ENCODE measurements around the gene ZNF207. TPM values are rescaled to one million over a fixed set of nuclear protein-coding genes. Genes with fewer than 3 reads are reported as not detected.
"Not testable (repeated sequence)": the region's sequence is repeated elsewhere in the genome, so short reads cannot be mapped to it uniquely, and the experiment has no call there.

Gene ZNF207
- total RNA-seq, 1 experiment from 2014 or later: 223 TPM

DNA sequence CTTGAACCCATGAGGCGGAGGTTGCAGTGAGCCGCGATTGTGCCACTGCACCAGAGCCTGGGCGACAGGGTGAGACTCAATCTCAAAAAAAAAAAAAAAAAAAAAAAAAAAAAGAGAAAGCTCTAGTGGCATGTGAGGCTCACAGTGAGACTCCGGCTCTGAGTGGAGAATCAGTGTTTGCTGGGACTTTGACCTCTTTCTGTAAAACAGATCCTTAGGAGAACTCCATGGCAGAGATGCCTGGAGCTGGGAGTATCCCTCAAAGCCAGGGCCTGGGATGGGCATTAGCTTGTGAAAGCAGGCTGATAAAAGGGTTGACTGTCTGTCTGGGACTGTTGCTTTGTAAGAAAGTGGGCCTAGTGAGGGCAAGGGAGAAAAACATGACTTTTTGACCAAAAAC, 46.4 kb downstream of the ZNF207 start (continued):
- TF ChIP-seq, protein P1, sequence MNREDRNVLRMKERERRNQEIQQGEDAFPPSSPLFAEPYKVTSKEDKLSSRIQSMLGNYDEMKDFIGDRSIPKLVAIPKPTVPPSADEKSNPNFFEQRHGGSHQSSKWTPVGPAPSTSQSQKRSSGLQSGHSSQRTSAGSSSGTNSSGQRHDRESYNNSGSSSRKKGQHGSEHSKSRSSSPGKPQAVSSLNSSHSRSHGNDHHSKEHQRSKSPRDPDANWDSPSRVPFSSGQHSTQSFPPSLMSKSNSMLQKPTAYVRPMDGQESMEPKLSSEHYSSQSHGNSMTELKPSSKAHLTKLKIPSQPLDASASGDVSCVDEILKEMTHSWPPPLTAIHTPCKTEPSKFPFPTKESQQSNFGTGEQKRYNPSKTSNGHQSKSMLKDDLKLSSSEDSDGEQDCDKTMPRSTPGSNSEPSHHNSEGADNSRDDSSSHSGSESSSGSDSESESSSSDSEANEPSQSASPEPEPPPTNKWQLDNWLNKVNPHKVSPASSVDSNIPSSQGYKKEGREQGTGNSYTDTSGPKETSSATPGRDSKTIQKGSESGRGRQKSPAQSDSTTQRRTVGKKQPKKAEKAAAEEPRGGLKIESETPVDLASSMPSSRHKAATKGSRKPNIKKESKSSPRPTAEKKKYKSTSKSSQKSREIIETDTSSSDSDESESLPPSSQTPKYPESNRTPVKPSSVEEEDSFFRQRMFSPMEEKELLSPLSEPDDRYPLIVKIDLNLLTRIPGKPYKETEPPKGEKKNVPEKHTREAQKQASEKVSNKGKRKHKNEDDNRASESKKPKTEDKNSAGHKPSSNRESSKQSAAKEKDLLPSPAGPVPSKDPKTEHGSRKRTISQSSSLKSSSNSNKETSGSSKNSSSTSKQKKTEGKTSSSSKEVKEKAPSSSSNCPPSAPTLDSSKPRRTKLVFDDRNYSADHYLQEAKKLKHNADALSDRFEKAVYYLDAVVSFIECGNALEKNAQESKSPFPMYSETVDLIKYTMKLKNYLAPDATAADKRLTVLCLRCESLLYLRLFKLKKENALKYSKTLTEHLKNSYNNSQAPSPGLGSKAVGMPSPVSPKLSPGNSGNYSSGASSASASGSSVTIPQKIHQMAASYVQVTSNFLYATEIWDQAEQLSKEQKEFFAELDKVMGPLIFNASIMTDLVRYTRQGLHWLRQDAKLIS (CRISPR knock-in tag; IDR thresholded peaks at IDR 0.05; ENCODE audit: borderline replicate concordance): no peak
- TF ChIP-seq, protein P2, sequence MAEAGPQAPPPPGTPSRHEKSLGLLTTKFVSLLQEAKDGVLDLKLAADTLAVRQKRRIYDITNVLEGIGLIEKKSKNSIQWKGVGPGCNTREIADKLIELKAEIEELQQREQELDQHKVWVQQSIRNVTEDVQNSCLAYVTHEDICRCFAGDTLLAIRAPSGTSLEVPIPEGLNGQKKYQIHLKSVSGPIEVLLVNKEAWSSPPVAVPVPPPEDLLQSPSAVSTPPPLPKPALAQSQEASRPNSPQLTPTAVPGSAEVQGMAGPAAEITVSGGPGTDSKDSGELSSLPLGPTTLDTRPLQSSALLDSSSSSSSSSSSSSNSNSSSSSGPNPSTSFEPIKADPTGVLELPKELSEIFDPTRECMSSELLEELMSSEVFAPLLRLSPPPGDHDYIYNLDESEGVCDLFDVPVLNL (CRISPR knock-in tag; IDR thresholded peaks at IDR 0.05; ENCODE audit: borderline replicate concordance, low read depth): no peak

DNA sequence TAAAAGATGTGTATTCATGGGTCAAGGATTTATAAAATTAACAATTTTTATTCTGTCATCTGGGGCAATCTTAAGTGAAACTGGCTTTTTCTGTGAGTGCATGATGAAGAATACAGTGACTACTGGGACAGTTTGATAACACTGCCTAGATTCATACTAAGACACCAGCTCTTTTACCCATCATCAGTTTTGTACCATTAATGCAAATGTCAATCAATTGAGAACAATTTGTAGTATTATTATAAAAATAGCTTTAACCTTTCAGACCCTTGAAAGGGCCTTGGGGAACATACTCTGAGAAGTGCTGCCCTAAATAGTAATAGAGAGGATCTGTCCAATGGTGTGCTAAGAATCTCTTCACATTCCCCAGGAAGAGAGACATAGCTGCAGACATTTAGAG, 49.0 kb downstream of the ZNF207 start:
- POLR2A ChIA-PET: no interaction called here
- no peak for ATAC-seq

DNA sequence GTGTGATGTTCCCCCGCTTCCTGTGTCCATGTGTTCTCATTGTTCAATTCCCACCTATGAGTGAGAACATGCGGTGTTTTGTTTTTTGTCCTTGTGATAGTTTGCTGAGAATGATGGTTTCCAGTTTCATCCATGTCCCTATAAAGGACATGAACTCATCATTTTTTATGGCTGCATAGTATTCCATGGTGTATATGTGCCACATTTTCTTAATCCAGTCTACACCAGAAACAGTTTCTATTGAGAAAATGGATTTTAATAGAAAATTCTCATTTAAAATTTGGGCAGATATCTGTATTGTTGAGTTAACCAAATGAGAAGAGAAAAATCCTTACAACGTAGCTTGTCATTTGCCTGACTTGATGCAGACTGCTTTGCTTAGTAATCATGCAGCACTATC, 60.1 kb downstream of the ZNF207 start:
- H3K4me3 Mint-ChIP-seq; POLR2A ChIA-PET; CTCF ChIA-PET; H3K27ac Mint-ChIP-seq; ATAC-seq; DNase-seq (ENCODE audit: low spot score); H3K9me3 Mint-ChIP-seq; H3K4me1 Mint-ChIP-seq; H3K27me3 Mint-ChIP-seq (ENCODE audit: low read depth); H3K36me3 Mint-ChIP-seq: not testable (repeated sequence)

More for the DNA sequence above, 49.0 kb downstream of the ZNF207 start:
- H3K36me3 Mint-ChIP-seq: no peaks in the 10 kb centered on the region
- CTCF ChIA-PET: interaction anchor here (1.3 to 4.4 kb wide), 2 partner anchors 45 to 146 kb away, joined by 5 to 19 read pairs; partner anchors contain the start of gene PSMD11
- H3K9me3 Mint-ChIP-seq: peaks cover 3% of the 10 kb centered on the region
- no peak overlapping the region for H3K27ac Mint-ChIP-seq
- no peak for DNase-seq (ENCODE audit: low spot score)
- H3K4me3 Mint-ChIP-seq: no peak overlapping the region
- H3K4me1 Mint-ChIP-seq: no peaks in the 10 kb centered on the region
- no peaks in the 10 kb centered on the region for H3K27me3 Mint-ChIP-seq (ENCODE audit: low read depth)
- TF ChIP-seq ZNF219 (CRISPR knock-in tag; IDR thresholded peaks at IDR 0.05; ENCODE audit: borderline replicate concordance): no peak
- no peak for TF ChIP-seq HMGA2 (CRISPR knock-in tag; IDR thresholded peaks at IDR 0.05)
- TF ChIP-seq ATF1 (CRISPR knock-in tag; IDR thresholded peaks at IDR 0.05): no peak
- TF ChIP-seq, protein P3, sequence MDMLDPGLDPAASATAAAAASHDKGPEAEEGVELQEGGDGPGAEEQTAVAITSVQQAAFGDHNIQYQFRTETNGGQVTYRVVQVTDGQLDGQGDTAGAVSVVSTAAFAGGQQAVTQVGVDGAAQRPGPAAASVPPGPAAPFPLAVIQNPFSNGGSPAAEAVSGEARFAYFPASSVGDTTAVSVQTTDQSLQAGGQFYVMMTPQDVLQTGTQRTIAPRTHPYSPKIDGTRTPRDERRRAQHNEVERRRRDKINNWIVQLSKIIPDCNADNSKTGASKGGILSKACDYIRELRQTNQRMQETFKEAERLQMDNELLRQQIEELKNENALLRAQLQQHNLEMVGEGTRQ (CRISPR knock-in tag; IDR thresholded peaks at IDR 0.05): no peak
- no peak for TF ChIP-seq ELF4 (CRISPR knock-in tag; IDR thresholded peaks at IDR 0.05; ENCODE audit: low read depth)
- TF ChIP-seq CBFB (CRISPR knock-in tag; IDR thresholded peaks at IDR 0.05; ENCODE audit: low read depth): no peak
- TF ChIP-seq, protein P4, sequence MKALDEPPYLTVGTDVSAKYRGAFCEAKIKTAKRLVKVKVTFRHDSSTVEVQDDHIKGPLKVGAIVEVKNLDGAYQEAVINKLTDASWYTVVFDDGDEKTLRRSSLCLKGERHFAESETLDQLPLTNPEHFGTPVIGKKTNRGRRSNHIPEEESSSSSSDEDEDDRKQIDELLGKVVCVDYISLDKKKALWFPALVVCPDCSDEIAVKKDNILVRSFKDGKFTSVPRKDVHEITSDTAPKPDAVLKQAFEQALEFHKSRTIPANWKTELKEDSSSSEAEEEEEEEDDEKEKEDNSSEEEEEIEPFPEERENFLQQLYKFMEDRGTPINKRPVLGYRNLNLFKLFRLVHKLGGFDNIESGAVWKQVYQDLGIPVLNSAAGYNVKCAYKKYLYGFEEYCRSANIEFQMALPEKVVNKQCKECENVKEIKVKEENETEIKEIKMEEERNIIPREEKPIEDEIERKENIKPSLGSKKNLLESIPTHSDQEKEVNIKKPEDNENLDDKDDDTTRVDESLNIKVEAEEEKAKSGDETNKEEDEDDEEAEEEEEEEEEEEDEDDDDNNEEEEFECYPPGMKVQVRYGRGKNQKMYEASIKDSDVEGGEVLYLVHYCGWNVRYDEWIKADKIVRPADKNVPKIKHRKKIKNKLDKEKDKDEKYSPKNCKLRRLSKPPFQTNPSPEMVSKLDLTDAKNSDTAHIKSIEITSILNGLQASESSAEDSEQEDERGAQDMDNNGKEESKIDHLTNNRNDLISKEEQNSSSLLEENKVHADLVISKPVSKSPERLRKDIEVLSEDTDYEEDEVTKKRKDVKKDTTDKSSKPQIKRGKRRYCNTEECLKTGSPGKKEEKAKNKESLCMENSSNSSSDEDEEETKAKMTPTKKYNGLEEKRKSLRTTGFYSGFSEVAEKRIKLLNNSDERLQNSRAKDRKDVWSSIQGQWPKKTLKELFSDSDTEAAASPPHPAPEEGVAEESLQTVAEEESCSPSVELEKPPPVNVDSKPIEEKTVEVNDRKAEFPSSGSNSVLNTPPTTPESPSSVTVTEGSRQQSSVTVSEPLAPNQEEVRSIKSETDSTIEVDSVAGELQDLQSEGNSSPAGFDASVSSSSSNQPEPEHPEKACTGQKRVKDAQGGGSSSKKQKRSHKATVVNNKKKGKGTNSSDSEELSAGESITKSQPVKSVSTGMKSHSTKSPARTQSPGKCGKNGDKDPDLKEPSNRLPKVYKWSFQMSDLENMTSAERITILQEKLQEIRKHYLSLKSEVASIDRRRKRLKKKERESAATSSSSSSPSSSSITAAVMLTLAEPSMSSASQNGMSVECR (CRISPR knock-in tag; IDR thresholded peaks at IDR 0.05; ENCODE audit: borderline replicate concordance): no peak
- TF ChIP-seq, protein P5, sequence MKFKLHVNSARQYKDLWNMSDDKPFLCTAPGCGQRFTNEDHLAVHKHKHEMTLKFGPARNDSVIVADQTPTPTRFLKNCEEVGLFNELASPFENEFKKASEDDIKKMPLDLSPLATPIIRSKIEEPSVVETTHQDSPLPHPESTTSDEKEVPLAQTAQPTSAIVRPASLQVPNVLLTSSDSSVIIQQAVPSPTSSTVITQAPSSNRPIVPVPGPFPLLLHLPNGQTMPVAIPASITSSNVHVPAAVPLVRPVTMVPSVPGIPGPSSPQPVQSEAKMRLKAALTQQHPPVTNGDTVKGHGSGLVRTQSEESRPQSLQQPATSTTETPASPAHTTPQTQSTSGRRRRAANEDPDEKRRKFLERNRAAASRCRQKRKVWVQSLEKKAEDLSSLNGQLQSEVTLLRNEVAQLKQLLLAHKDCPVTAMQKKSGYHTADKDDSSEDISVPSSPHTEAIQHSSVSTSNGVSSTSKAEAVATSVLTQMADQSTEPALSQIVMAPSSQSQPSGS (CRISPR knock-in tag; IDR thresholded peaks at IDR 0.05; ENCODE audit: borderline replicate concordance, low read depth): no peak
- TF ChIP-seq GTF2I (CRISPR knock-in tag; conservative IDR thresholded peaks at IDR 0.05): no peak
- no peak for TF ChIP-seq JUN (CRISPR knock-in tag; IDR thresholded peaks at IDR 0.05)
- no peak for TF ChIP-seq SMAD4 (CRISPR knock-in tag; IDR thresholded peaks at IDR 0.05)
- no peak for TF ChIP-seq ZNF138 (CRISPR knock-in tag; conservative IDR thresholded peaks at IDR 0.05)
- TF ChIP-seq, protein P6, sequence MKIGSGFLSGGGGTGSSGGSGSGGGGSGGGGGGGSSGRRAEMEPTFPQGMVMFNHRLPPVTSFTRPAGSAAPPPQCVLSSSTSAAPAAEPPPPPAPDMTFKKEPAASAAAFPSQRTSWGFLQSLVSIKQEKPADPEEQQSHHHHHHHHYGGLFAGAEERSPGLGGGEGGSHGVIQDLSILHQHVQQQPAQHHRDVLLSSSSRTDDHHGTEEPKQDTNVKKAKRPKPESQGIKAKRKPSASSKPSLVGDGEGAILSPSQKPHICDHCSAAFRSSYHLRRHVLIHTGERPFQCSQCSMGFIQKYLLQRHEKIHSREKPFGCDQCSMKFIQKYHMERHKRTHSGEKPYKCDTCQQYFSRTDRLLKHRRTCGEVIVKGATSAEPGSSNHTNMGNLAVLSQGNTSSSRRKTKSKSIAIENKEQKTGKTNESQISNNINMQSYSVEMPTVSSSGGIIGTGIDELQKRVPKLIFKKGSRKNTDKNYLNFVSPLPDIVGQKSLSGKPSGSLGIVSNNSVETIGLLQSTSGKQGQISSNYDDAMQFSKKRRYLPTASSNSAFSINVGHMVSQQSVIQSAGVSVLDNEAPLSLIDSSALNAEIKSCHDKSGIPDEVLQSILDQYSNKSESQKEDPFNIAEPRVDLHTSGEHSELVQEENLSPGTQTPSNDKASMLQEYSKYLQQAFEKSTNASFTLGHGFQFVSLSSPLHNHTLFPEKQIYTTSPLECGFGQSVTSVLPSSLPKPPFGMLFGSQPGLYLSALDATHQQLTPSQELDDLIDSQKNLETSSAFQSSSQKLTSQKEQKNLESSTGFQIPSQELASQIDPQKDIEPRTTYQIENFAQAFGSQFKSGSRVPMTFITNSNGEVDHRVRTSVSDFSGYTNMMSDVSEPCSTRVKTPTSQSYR (CRISPR knock-in tag; IDR thresholded peaks at IDR 0.05): no peak
- TF ChIP-seq MYBL2 (CRISPR knock-in tag; IDR thresholded peaks at IDR 0.05): no peak
- no peak for TF ChIP-seq ZNF232 (CRISPR knock-in tag; IDR thresholded peaks at IDR 0.05)
- TF ChIP-seq TEAD4 (CRISPR knock-in tag; IDR thresholded peaks at IDR 0.05): no peak

Measured in WTC11 (cell line).